ENCODE results near the gene PEG3. TPM values are rescaled to one million over a fixed set of nuclear protein-coding genes. Genes with fewer than 3 reads are reported as not detected.

The PEG3 gene
- total and polyA plus RNA-seq, 3 donors from 2014 or later = 65.9 to 160 (median 155) TPM

DNA sequence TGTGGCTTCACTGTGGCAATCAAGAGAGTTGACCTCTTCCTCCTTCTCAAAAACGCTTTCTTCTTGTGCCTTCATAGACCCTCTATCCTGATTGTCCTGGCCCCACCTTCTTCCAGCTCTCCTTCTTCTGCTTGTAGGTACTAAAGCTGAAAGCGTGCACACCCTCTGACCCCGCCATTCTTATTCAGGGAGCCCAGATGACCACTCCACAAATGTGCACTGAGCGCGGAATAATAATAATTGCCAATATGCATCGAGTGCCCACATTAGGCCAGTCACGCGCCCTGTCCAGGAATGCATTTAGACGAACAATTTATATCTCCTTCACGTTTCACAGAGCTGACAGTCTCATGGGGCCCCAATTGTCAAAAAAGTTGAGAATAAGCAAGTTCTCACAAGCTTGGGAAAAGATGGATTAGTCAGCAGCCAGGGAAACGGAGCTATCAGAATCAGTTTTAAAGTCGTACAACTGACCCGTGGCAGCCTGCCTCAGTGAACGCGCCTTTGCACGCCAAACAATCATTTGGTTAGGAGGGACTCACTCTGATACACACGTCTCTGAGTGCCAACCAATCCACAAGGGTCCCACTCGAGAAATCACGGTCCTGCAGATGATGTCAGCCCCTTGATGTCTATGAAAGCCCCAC lies 36.7 kb upstream of the PEG3 start:
- Histone ChIP-seq H3K4me3 (no peak overlapping the region), H3K27me3 (no peaks in the 10 kb centered on the region), H3K27ac (no peak overlapping the region), H3K36me3 (ENCODE audit: low read depth, missing control alignments) (no peaks in the 10 kb centered on the region), H3K4me1 (no peaks in the 10 kb centered on the region), H3K9me3 (no peaks in the 10 kb centered on the region)
- DNase-seq = no peak
- 90 to 95% methylated on average over 18 to 19 of the region's 19 CpGs for WGBS, 2 donors
- intact Hi-C loops (cut with DNase I; ENCODE audit: low total_unique reads) = no loop called here
- TF ChIP-seq POLR2A (IDR thresholded peaks at IDR 0.05) (no peak), CTCF (IDR thresholded peaks at IDR 0.05) (no peak)

GRCh38 chr19:56875717-56876116 lies 35.2 kb upstream of the PEG3 start:
- intact Hi-C loops (cut with DNase I; ENCODE audit: low total_unique reads) = no loop called here
- Histone ChIP-seq H3K4me3 (no peak overlapping the region), H3K9me3 (no peaks in the 10 kb centered on the region), H3K4me1 (no peaks in the 10 kb centered on the region), H3K27ac (no peak overlapping the region), H3K27me3 (no peaks in the 10 kb centered on the region), H3K36me3 (ENCODE audit: low read depth, missing control alignments) (no peaks in the 10 kb centered on the region)
- no peak for DNase-seq
- TF ChIP-seq POLR2A (IDR thresholded peaks at IDR 0.05) (no peak), CTCF (IDR thresholded peaks at IDR 0.05) (no peak)
- 77 to 84% methylated on average over 3 of the region's 3 CpGs for whole genome bisulfite sequencing, 2 donors

- no peak for TF ChIP-seq POLR2A (IDR thresholded peaks at IDR 0.05)
- TF ChIP-seq CTCF (IDR thresholded peaks at IDR 0.05) = no peak
- no peak for DNase-seq
- Histone ChIP-seq H3K4me1 (no peaks in the 10 kb centered on the region), H3K36me3 (ENCODE audit: low read depth, missing control alignments) (no peaks in the 10 kb centered on the region), H3K27me3 (no peaks in the 10 kb centered on the region), H3K4me3 (no peak overlapping the region), H3K9me3 (no peaks in the 10 kb centered on the region), H3K27ac (no peak overlapping the region)
- 96 to 97% methylated on average over 4 of the region's 4 CpGs for WGBS, 2 donors
- intact Hi-C loops (cut with DNase I; ENCODE audit: low total_unique reads) = no loop called here
Measured at GRCh38 chr19:56874530-56874929, 34.0 kb upstream of the PEG3 start.

- Histone ChIP-seq H3K9me3 (no peaks in the 10 kb centered on the region), H3K27me3 (no peaks in the 10 kb centered on the region), H3K4me1 (no peaks in the 10 kb centered on the region), H3K27ac (no peak overlapping the region), H3K36me3 (ENCODE audit: low read depth, missing control alignments) (no peaks in the 10 kb centered on the region), H3K4me3 (no peak overlapping the region)
- WGBS, 2 donors = 80 to 91% methylated on average over 5 of the region's 5 CpGs
- no peak for DNase-seq
- intact Hi-C loops (cut with DNase I; ENCODE audit: low total_unique reads) = no loop called here
- TF ChIP-seq CTCF (IDR thresholded peaks at IDR 0.05) = no peak
- no peak for TF ChIP-seq POLR2A (IDR thresholded peaks at IDR 0.05)
Measured at GRCh38 chr19:56873493-56873892, 33.0 kb upstream of the PEG3 start.

DNA sequence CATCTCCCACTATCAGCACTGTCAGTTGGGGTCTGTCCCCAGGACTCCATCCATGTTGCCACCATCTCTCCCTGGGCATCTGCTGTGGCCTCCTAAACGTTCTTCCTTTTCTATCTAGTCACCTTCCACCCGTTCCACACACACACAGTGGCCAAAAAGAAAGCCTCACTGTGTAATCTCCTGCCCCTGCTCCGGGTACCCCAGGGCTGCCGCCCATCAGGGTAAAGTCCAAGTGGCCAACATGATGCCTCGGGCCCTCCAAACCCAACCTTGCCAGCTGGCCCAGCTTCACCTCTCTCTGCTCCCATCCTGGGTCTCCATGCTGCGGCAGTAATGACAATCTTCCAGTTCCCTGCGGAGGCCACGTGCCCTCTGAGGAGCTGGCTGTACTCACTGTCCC lies 29.4 kb upstream of the PEG3 start:
- H3K9me3 ChIP-seq = no peaks in the 10 kb centered on the region
- H3K27me3 ChIP-seq = no peaks in the 10 kb centered on the region
- H3K4me1 ChIP-seq = no peaks in the 10 kb centered on the region
- H3K36me3 ChIP-seq (ENCODE audit: low read depth, missing control alignments) = no peaks in the 10 kb centered on the region
- intact Hi-C loops (cut with DNase I; ENCODE audit: low total_unique reads) = no loop called here
- no peak overlapping the region for H3K27ac ChIP-seq
- 69 to 89% methylated on average over 5 to 8 of the region's 8 CpGs for WGBS, 2 donors
- TF ChIP-seq POLR2A (IDR thresholded peaks at IDR 0.05) = no peak
- no peak for TF ChIP-seq CTCF (IDR thresholded peaks at IDR 0.05)
- H3K4me3 ChIP-seq = no peak overlapping the region
- no peak for DNase-seq

All from testis (tissue), 3 donors.